ENCODE data around the gene ELP4.

Gene ELP4

DNA sequence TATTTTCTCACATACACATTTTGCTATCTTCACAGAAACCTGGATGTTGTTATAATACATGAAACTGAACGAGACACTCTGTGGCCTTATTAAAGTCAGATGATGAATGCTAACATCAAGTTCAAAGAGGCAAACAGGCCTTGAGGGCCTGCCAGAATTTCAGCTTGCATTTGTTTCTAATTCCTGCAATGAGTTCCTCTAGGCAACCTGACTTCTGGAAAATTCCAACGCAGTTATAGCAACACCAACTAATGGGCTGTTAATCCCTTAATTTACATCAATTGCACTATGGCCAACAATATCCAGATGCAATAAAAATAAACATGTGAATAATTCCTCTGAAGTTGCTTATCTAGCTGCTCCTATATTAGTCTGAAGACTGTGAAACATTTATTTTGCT is 282.5 kb downstream of the ELP4 start:
- no peak overlapping the region for H2BK12ac ChIP-seq (ENCODE audit: low read length)
- H3K36me3 ChIP-seq (replicated peaks in 1 of 2; ENCODE audit: control insufficient read depth in 2 of 2, insufficient read depth in 2 of 2, low read length in 2 of 2), result peaks cover 27 to 88% of the 10 kb centered on the region in 2 donors
- H3K4me3 ChIP-seq (ENCODE audit: low read length in 2 of 2), result no peak overlapping the region
- H3K9me3 ChIP-seq (replicated peaks in 1 of 2; ENCODE audit: control insufficient read depth in 2 of 2, insufficient read depth in 1 of 2, low read depth in 1 of 2, low read length in 2 of 2), result peaks cover 0 to 4% of the 10 kb centered on the region in 2 donors
- no peak overlapping the region for H2AFZ ChIP-seq (ENCODE audit: low read length)
- no CpG with 5 or more reads among the region's 2 CpGs for WGBS, 2 donors (ENCODE audit: extremely low coverage in 2 of 2, insufficient read length in 2 of 2, insufficient replicate concordance in 1 of 2)
- H2BK5ac ChIP-seq (ENCODE audit: low read length), result no peak overlapping the region
- H3K4ac ChIP-seq (ENCODE audit: low read length), result no peak overlapping the region
- H3K18ac ChIP-seq (ENCODE audit: low read length), result no peak overlapping the region
- H3K27me3 ChIP-seq (ENCODE audit: control insufficient read depth in 3 of 3, insufficient read depth in 3 of 3, low read depth in 1 of 3, low read length in 3 of 3), result no peaks in the 10 kb centered on the region
- no peak overlapping the region for H2BK120ac ChIP-seq (ENCODE audit: low read depth, low read length)
- no peak for DNase-seq (ENCODE audit: low spot score)
- no peak overlapping the region for H2AK5ac ChIP-seq (ENCODE audit: low read depth, low read length)
- no peak overlapping the region for H2BK15ac ChIP-seq (ENCODE audit: low read length)
- no peak overlapping the region for H4K8ac ChIP-seq (ENCODE audit: low read depth, low read length)
- no peak overlapping the region for H3K4me2 ChIP-seq (ENCODE audit: insufficient read depth, low read length, poor library complexity, severe bottlenecking)
- no peak overlapping the region for H3K27ac ChIP-seq (replicated peaks; ENCODE audit: low read length)
- H3K4me1 ChIP-seq (ENCODE audit: control insufficient read depth in 2 of 2, insufficient read depth in 1 of 2, low read depth in 1 of 2, low read length in 2 of 2), result peaks cover 15 to 17% of the 10 kb centered on the region in 2 donors
- no peak overlapping the region for H3K14ac ChIP-seq (ENCODE audit: low read length)
- no peak overlapping the region for H4K91ac ChIP-seq (ENCODE audit: low read depth, low read length, poor library complexity)
- H3K23ac ChIP-seq (ENCODE audit: low read depth, low read length, poor library complexity), result no peak overlapping the region
- peaks cover 2% of the 10 kb centered on the region for H3K79me1 ChIP-seq (ENCODE audit: low read depth, low read length)
- H3K9ac ChIP-seq (ENCODE audit: low read depth, low read length, poor library complexity), result no peak overlapping the region

DNA sequence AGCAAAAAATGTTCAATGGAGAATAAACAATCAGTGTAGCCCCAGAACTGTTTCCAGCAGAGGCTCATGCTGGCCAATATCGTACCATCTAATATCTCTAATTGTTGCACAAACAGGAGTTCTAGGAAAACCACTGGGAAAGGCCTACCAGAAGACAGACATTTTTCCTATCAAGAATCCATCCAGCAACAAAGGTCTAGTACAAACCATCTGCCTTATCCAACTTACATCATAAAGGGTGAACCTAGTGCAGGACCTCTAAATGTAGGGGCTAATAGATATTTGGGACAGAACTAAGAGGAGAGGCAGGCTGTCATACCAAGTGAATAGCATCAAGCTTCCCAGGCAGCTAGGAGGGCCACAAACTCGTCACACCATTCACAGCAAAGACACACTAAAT is 282.9 kb downstream of the ELP4 start:
- no CpG with 5 or more reads among the region's 2 CpGs for WGBS, 2 donors (ENCODE audit: extremely low coverage in 2 of 2, insufficient read length in 2 of 2, insufficient replicate concordance in 1 of 2)

DNA sequence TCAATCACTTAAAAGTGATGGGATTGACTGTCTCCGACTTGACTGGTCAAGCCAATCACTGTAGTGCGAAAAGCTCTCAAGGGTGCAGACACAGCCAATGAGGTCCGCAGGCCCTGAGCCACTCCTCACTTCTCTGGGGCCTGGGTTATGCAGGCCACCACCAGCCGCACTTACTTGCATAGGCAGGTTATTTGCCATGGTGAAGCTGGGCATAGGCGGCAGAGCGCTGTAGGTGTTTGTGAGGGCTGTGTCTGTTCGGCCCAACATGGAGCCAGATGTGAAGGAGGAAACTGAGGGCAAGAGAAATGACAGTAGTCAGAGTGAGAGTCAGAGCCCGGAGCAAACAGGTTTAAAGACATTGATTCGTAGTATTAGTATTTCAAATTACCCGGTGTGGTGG is 283.7 kb downstream of the ELP4 start:
- no peak overlapping the region for H2BK12ac ChIP-seq (ENCODE audit: low read length)
- no CpG with 5 or more reads among the region's 10 CpGs for WGBS, 2 donors (ENCODE audit: extremely low coverage in 2 of 2, insufficient read length in 2 of 2, insufficient replicate concordance in 1 of 2)
- no peak for DNase-seq (ENCODE audit: low spot score)
- H3K23ac ChIP-seq (ENCODE audit: low read depth, low read length, poor library complexity), result no peak overlapping the region
- H3K27ac ChIP-seq (replicated peaks; ENCODE audit: low read length), result no peak overlapping the region
- no peak overlapping the region for H2BK120ac ChIP-seq (ENCODE audit: low read depth, low read length)
- no peak overlapping the region for H3K4ac ChIP-seq (ENCODE audit: low read length)
- H2BK5ac ChIP-seq (ENCODE audit: low read length), result no peak overlapping the region
- no peak overlapping the region for H4K8ac ChIP-seq (ENCODE audit: low read depth, low read length)
- H3K36me3 ChIP-seq (replicated peaks in 1 of 2; ENCODE audit: control insufficient read depth in 2 of 2, insufficient read depth in 2 of 2, low read length in 2 of 2), result peaks cover 27 to 96% of the 10 kb centered on the region in 2 donors
- no peaks in the 10 kb centered on the region for H3K27me3 ChIP-seq (ENCODE audit: control insufficient read depth in 3 of 3, insufficient read depth in 3 of 3, low read depth in 1 of 3, low read length in 3 of 3)
- H3K4me2 ChIP-seq (ENCODE audit: insufficient read depth, low read length, poor library complexity, severe bottlenecking), result no peak overlapping the region
- peaks cover 6 to 21% of the 10 kb centered on the region in 2 donors for H3K4me1 ChIP-seq (ENCODE audit: control insufficient read depth in 2 of 2, insufficient read depth in 1 of 2, low read depth in 1 of 2, low read length in 2 of 2)
- peaks cover 2% of the 10 kb centered on the region for H3K79me1 ChIP-seq (ENCODE audit: low read depth, low read length)
- no peak overlapping the region for H3K9ac ChIP-seq (ENCODE audit: low read depth, low read length, poor library complexity)
- H2AK5ac ChIP-seq (ENCODE audit: low read depth, low read length), result no peak overlapping the region
- H4K91ac ChIP-seq (ENCODE audit: low read depth, low read length, poor library complexity), result no peak overlapping the region
- no peak overlapping the region for H2AFZ ChIP-seq (ENCODE audit: low read length)
- H3K4me3 ChIP-seq (ENCODE audit: low read length in 2 of 2), result no peak overlapping the region
- H2BK15ac ChIP-seq (ENCODE audit: low read length), result no peak overlapping the region
- peaks cover 0 to 4% of the 10 kb centered on the region in 2 donors for H3K9me3 ChIP-seq (replicated peaks in 1 of 2; ENCODE audit: control insufficient read depth in 2 of 2, insufficient read depth in 1 of 2, low read depth in 1 of 2, low read length in 2 of 2)
- no peak overlapping the region for H3K18ac ChIP-seq (ENCODE audit: low read length)
- H3K14ac ChIP-seq (ENCODE audit: low read length), result no peak overlapping the region

More for the DNA sequence above, 282.9 kb downstream of the ELP4 start:
- no peak overlapping the region for H2AFZ ChIP-seq (ENCODE audit: low read length)
- H2AK5ac ChIP-seq (ENCODE audit: low read depth, low read length), result no peak overlapping the region
- no peak overlapping the region for H3K4me3 ChIP-seq (ENCODE audit: low read length in 2 of 2)
- no peak overlapping the region for H3K9ac ChIP-seq (ENCODE audit: low read depth, low read length, poor library complexity)
- no peak for DNase-seq (ENCODE audit: low spot score)
- no peak overlapping the region for H3K4ac ChIP-seq (ENCODE audit: low read length)
- H3K4me2 ChIP-seq (ENCODE audit: insufficient read depth, low read length, poor library complexity, severe bottlenecking), result no peak overlapping the region
- H3K23ac ChIP-seq (ENCODE audit: low read depth, low read length, poor library complexity), result no peak overlapping the region
- H3K27me3 ChIP-seq (ENCODE audit: control insufficient read depth in 3 of 3, insufficient read depth in 3 of 3, low read depth in 1 of 3, low read length in 3 of 3), result no peaks in the 10 kb centered on the region
- peaks cover 11 to 16% of the 10 kb centered on the region in 2 donors for H3K4me1 ChIP-seq (ENCODE audit: control insufficient read depth in 2 of 2, insufficient read depth in 1 of 2, low read depth in 1 of 2, low read length in 2 of 2)
- no peak overlapping the region for H2BK15ac ChIP-seq (ENCODE audit: low read length)
- no peak overlapping the region for H3K18ac ChIP-seq (ENCODE audit: low read length)
- H2BK5ac ChIP-seq (ENCODE audit: low read length), result no peak overlapping the region
- no peak overlapping the region for H3K14ac ChIP-seq (ENCODE audit: low read length)
- no peak overlapping the region for H2BK120ac ChIP-seq (ENCODE audit: low read depth, low read length)
- H4K91ac ChIP-seq (ENCODE audit: low read depth, low read length, poor library complexity), result no peak overlapping the region
- H3K27ac ChIP-seq (replicated peaks; ENCODE audit: low read length), result no peak overlapping the region
- H3K79me1 ChIP-seq (ENCODE audit: low read depth, low read length), result peaks cover 2% of the 10 kb centered on the region
- no peak overlapping the region for H2BK12ac ChIP-seq (ENCODE audit: low read length)
- peaks cover 27 to 88% of the 10 kb centered on the region in 2 donors for H3K36me3 ChIP-seq (replicated peaks in 1 of 2; ENCODE audit: control insufficient read depth in 2 of 2, insufficient read depth in 2 of 2, low read length in 2 of 2)
- H3K9me3 ChIP-seq (replicated peaks in 1 of 2; ENCODE audit: control insufficient read depth in 2 of 2, insufficient read depth in 1 of 2, low read depth in 1 of 2, low read length in 2 of 2), result peaks cover 0 to 4% of the 10 kb centered on the region in 2 donors
- H4K8ac ChIP-seq (ENCODE audit: low read depth, low read length), result no peak overlapping the region

DNA sequence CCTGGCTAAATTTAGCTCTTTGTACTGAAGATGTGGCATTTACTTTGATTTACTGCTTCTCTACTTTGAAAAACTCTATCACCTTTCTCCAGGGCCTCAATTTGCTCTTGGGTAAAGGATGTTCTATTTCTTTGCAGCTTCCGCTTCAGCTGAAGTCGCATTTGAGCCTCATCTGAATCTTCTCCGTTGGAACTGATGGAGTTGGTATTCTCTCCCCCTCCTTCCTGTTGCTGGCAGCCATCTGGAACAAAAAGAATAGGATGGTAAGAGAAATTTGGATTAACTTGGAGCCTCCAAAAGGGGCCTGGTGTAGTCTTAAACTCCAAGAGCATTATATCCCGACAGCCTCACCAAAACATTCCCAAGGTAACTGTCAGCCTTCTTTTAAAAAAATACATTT is 285.0 kb downstream of the ELP4 start:
- no peak for DNase-seq (ENCODE audit: low spot score)
- WGBS, 2 donors (ENCODE audit: extremely low coverage in 2 of 2, insufficient read length in 2 of 2, insufficient replicate concordance in 1 of 2), result no CpG with 5 or more reads among the region's 4 CpGs
- H2BK5ac ChIP-seq (ENCODE audit: low read length), result no peak overlapping the region

More for the DNA sequence above, 285.0 kb downstream of the ELP4 start:
- Histone ChIP-seq H3K4me1 (ENCODE audit: control insufficient read depth in 2 of 2, insufficient read depth in 1 of 2, low read depth in 1 of 2, low read length in 2 of 2) (peaks cover 0 to 30% of the 10 kb centered on the region in 2 donors), H3K4me3 (ENCODE audit: low read length in 2 of 2) (no peak overlapping the region), H3K23ac (ENCODE audit: low read depth, low read length, poor library complexity) (no peak overlapping the region), H3K4ac (ENCODE audit: low read length) (no peak overlapping the region), H3K18ac (ENCODE audit: low read length) (no peak overlapping the region), H3K27me3 (ENCODE audit: control insufficient read depth in 3 of 3, insufficient read depth in 3 of 3, low read depth in 1 of 3, low read length in 3 of 3) (no peaks in the 10 kb centered on the region), H3K9me3 (replicated peaks in 1 of 2; ENCODE audit: control insufficient read depth in 2 of 2, insufficient read depth in 1 of 2, low read depth in 1 of 2, low read length in 2 of 2) (peaks cover 0 to 6% of the 10 kb centered on the region in 2 donors), H2AFZ (ENCODE audit: low read length) (no peak overlapping the region), H2AK5ac (ENCODE audit: low read depth, low read length) (no peak overlapping the region), H3K79me1 (ENCODE audit: low read depth, low read length) (peaks cover 2% of the 10 kb centered on the region), H3K4me2 (ENCODE audit: insufficient read depth, low read length, poor library complexity, severe bottlenecking) (no peak overlapping the region), H4K91ac (ENCODE audit: low read depth, low read length, poor library complexity) (no peak overlapping the region), H3K9ac (ENCODE audit: low read depth, low read length, poor library complexity) (no peak overlapping the region), H3K36me3 (replicated peaks in 1 of 2; ENCODE audit: control insufficient read depth in 2 of 2, insufficient read depth in 2 of 2, low read length in 2 of 2) (peaks cover 27 to 96% of the 10 kb centered on the region in 2 donors), H2BK120ac (ENCODE audit: low read depth, low read length) (no peak overlapping the region), H2BK15ac (ENCODE audit: low read length) (no peak overlapping the region), H3K27ac (replicated peaks; ENCODE audit: low read length) (no peak overlapping the region), H4K8ac (ENCODE audit: low read depth, low read length) (no peak overlapping the region), H2BK12ac (ENCODE audit: low read length) (no peak overlapping the region), H3K14ac (ENCODE audit: low read length) (no peak overlapping the region)
